Measurements from ENCODE around the gene APBB2.

APBB2 gene
- total RNA-seq, result 0.20 to 0.62 reads per million in 2 donors

GRCh38 chr4:41214136-41214824 lies at the start of gene APBB2:
Gene APBB2 (minus strand): TSS chr4:41214542. CDS start chr4:41033254, 181,288 bp downstream.
- DNase-seq, result peak in 3 of 5 experiments; percentile 3 to 38 (median 4)

GRCh38 chr4:41262198-41262597 lies 47.9 kb upstream of the APBB2 start:
- no peak for DNase-seq

GRCh38 chr4:41260116-41260733 lies 45.9 kb upstream of the APBB2 start:
- no peak for DNase-seq

- no peak for DNase-seq
Observed at GRCh38 chr4:41258783-41259182, 44.4 kb upstream of the APBB2 start.

- no peak for DNase-seq
Observed at GRCh38 chr4:41257906-41258305, 43.6 kb upstream of the APBB2 start.

- DNase-seq, result peak in 2 of 5 experiments; percentile 3 to 33
Observed at GRCh38 chr4:41257257-41257901, 43.0 kb upstream of the APBB2 start.

GRCh38 chr4:41256740-41257256 lies 42.5 kb upstream of the APBB2 start, which contains the start of gene UCHL1:
Gene UCHL1 (plus strand): TSS chr4:41256928. CDS start chr4:41256977, 49 bp downstream.
- DNase-seq, result peak in 1 of 5 experiments; percentile 3

GRCh38 chr4:41256131-41256739 lies 41.9 kb upstream of the APBB2 start:
- no peak for DNase-seq

- DNase-seq, result no peak
Observed at GRCh38 chr4:41245983-41246382, 31.6 kb upstream of the APBB2 start.

- DNase-seq, result no peak
Observed at GRCh38 chr4:41241919-41242318, 27.6 kb upstream of the APBB2 start.

- DNase-seq, result no peak
Observed at GRCh38 chr4:41236508-41236907, 22.2 kb upstream of the APBB2 start.

- no peak for DNase-seq
Observed at GRCh38 chr4:41236032-41236431, 21.7 kb upstream of the APBB2 start.

GRCh38 chr4:41232856-41233255 lies 18.5 kb upstream of the APBB2 start:
- no peak for DNase-seq

GRCh38 chr4:41232406-41232805 lies 18.1 kb upstream of the APBB2 start:
- no peak for DNase-seq

- DNase-seq, result no peak
Observed at GRCh38 chr4:41227902-41228301, 13.6 kb upstream of the APBB2 start.

GRCh38 chr4:41221850-41222645 lies 7.7 kb upstream of the APBB2 start:
- no peak for DNase-seq

GRCh38 chr4:41219421-41219950 lies 5.1 kb upstream of the APBB2 start:
- no peak for DNase-seq

GRCh38 chr4:41218703-41219102 lies 4.4 kb upstream of the APBB2 start:
- DNase-seq, result no peak

GRCh38 chr4:41217374-41217773 lies 3.0 kb upstream of the APBB2 start:
- DNase-seq, result no peak

- DNase-seq, result no peak
Observed at GRCh38 chr4:41217020-41217333, 2.6 kb upstream of the APBB2 start.

GRCh38 chr4:41216294-41217019 lies 2.1 kb upstream of the APBB2 start:
- peak in 3 of 5 experiments; percentile 7 to 55 (median 21) for DNase-seq

GRCh38 chr4:41215969-41216293 lies 1.6 kb upstream of the APBB2 start:
- DNase-seq, result no peak
